HG03354 (cell line): Measurements from ENCODE around the gene RALGAPA2.

ENCODE experiments used
- ATAC-seq: cut with Tn5 transposase; IDR thresholded peaks from one replicate; pipeline ENCODE4 v1.9.1; 2021; ENCODE audit warnings: mild to moderate bottlenecking; ENCODE audit not compliant: unreplicated experiment, poor library complexity, severe bottlenecking

RALGAPA2 gene

GRCh38 chr20:20604907-20605306 is 107.5 kb downstream of the RALGAPA2 start:
- no peak for ATAC-seq

GRCh38 chr20:20604357-20604756 is 108.1 kb downstream of the RALGAPA2 start:
- no peak for ATAC-seq

- ATAC-seq = peak; percentile 98
Measured at GRCh38 chr20:20603339-20603990, 109.0 kb downstream of the RALGAPA2 start.

GRCh38 chr20:20597966-20598365 is 114.5 kb downstream of the RALGAPA2 start:
- ATAC-seq = no peak

- no peak for ATAC-seq
Measured at GRCh38 chr20:20594171-20594530, 118.3 kb downstream of the RALGAPA2 start.

GRCh38 chr20:20593447-20594170 is 118.8 kb downstream of the RALGAPA2 start:
- ATAC-seq = no peak

- ATAC-seq = no peak
Measured at GRCh38 chr20:20585146-20585545, 127.3 kb downstream of the RALGAPA2 start.

- no peak for ATAC-seq
Measured at GRCh38 chr20:20582734-20583133, 129.7 kb downstream of the RALGAPA2 start.

GRCh38 chr20:20580139-20580538 is 132.3 kb downstream of the RALGAPA2 start:
- ATAC-seq = no peak

GRCh38 chr20:20578838-20579237 is 133.6 kb downstream of the RALGAPA2 start:
- no peak for ATAC-seq

- no peak for ATAC-seq
Measured at GRCh38 chr20:20573797-20574196, 138.6 kb downstream of the RALGAPA2 start.

- no peak for ATAC-seq
Measured at GRCh38 chr20:20571068-20571780, 141.2 kb downstream of the RALGAPA2 start.

GRCh38 chr20:20568604-20569205 is 143.7 kb downstream of the RALGAPA2 start:
- ATAC-seq = no peak

GRCh38 chr20:20567712-20568111 is 144.7 kb downstream of the RALGAPA2 start:
- ATAC-seq = no peak

- ATAC-seq = no peak
Measured at GRCh38 chr20:20566516-20566915, 145.9 kb downstream of the RALGAPA2 start.

GRCh38 chr20:20564279-20564678 is 148.2 kb downstream of the RALGAPA2 start:
- no peak for ATAC-seq

GRCh38 chr20:20562507-20562906 is 149.9 kb downstream of the RALGAPA2 start:
- ATAC-seq = no peak

GRCh38 chr20:20561841-20562240 is 150.6 kb downstream of the RALGAPA2 start:
- peak; percentile 63 for ATAC-seq

GRCh38 chr20:20561172-20561571 is 151.3 kb downstream of the RALGAPA2 start:
- no peak for ATAC-seq

GRCh38 chr20:20557406-20557805 is 155.0 kb downstream of the RALGAPA2 start:
- no peak for ATAC-seq
